ENCODE measurements around the gene LNPEP. TPM values are rescaled to one million over a fixed set of nuclear protein-coding genes. Genes with fewer than 3 reads are reported as not detected.
"Not testable (repeated sequence)": the region's sequence is repeated elsewhere in the genome, so short reads cannot be mapped to it uniquely, and the experiment has no call there.

Gene LNPEP
- total RNA-seq, 2 experiments from 2014 or later = 44.7 to 45.8 TPM

GRCh38 chr5:97073420-97073819 lies 137.5 kb downstream of the LNPEP start:
- H3K27ac Mint-ChIP-seq = no peak overlapping the region
- H3K4me1 Mint-ChIP-seq (ENCODE audit: low read depth) = no peaks in the 10 kb centered on the region
- no peaks in the 10 kb centered on the region for H3K36me3 Mint-ChIP-seq
- DNase-seq = no peak
- no peaks in the 10 kb centered on the region for H3K9me3 Mint-ChIP-seq
- H3K4me3 Mint-ChIP-seq = no peak overlapping the region
- POLR2A ChIA-PET = no interaction called here
- CTCF ChIA-PET = no interaction called here
- no peaks in the 10 kb centered on the region for H3K27me3 Mint-ChIP-seq
- intact Hi-C loops (cut with micrococcal nuclease) = no loop called here

GRCh38 chr5:97074859-97075489 lies 139.1 kb downstream of the LNPEP start:
- no peak for DNase-seq
- ChIA-PET POLR2A (no interaction called here), CTCF (no interaction called here)
- intact Hi-C loops (cut with micrococcal nuclease) = no loop called here
- Mint-ChIP-seq H3K4me3 (no peak overlapping the region), H3K4me1 (ENCODE audit: low read depth) (no peaks in the 10 kb centered on the region), H3K9me3 (no peaks in the 10 kb centered on the region), H3K36me3 (no peaks in the 10 kb centered on the region), H3K27ac (no peak overlapping the region), H3K27me3 (no peaks in the 10 kb centered on the region)

DNA sequence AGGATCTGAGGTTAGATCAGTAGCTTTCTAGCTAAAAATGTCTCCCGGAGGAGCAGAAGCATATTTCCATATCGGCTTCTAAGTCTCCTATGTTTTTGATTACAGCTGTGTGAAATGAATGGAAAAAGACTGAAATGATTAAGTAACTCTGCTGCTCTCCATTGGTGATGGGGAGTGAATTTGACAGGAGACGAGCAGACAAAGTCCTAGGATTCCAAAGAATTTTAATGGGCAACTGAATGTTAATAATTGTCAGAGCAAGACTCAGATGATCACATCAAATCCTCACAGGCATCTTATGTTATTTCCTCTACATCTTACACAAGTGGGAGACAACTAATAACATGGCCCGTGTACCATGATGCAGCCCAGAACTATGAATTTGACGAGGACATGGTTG lies 139.8 kb downstream of the LNPEP start:
- no peaks in the 10 kb centered on the region for H3K9me3 Mint-ChIP-seq
- no peak overlapping the region for H3K4me3 Mint-ChIP-seq
- H3K36me3 Mint-ChIP-seq = no peaks in the 10 kb centered on the region
- no peaks in the 10 kb centered on the region for H3K27me3 Mint-ChIP-seq
- DNase-seq = no peak
- no peak overlapping the region for H3K27ac Mint-ChIP-seq
- no peaks in the 10 kb centered on the region for H3K4me1 Mint-ChIP-seq (ENCODE audit: low read depth)
- POLR2A ChIA-PET = no interaction called here
- CTCF ChIA-PET = no interaction called here
- intact Hi-C loops (cut with micrococcal nuclease) = no loop called here

DNA sequence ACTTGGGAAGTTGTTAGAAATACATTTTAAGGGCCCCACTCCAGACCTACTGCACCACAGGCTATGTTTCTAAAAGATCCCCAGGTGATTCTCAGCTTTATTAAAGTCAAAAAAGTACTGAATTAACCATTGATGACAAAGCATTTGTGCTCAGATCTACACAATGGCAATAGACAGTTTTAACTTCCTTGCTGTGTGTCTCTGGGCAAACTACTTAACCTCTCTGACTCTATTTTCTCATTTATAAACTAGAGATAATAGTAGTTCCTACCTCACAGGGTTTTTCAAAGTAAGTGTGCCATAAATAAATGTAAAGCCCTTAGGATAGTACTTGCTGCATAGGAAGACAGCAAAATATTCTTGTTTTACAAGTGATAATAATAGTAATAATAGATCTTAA lies 140.2 kb downstream of the LNPEP start:
- H3K27ac Mint-ChIP-seq = no peak overlapping the region
- H3K9me3 Mint-ChIP-seq = no peaks in the 10 kb centered on the region
- no peaks in the 10 kb centered on the region for H3K27me3 Mint-ChIP-seq
- H3K4me1 Mint-ChIP-seq (ENCODE audit: low read depth) = no peaks in the 10 kb centered on the region
- intact Hi-C loops (cut with micrococcal nuclease) = no loop called here
- CTCF ChIA-PET = no interaction called here
- no peak overlapping the region for H3K4me3 Mint-ChIP-seq
- no peaks in the 10 kb centered on the region for H3K36me3 Mint-ChIP-seq
- POLR2A ChIA-PET = no interaction called here
- DNase-seq = no peak

GRCh38 chr5:97077246-97077645 lies 141.4 kb downstream of the LNPEP start:
- no peak overlapping the region for H3K4me3 Mint-ChIP-seq
- intact Hi-C loops (cut with micrococcal nuclease) = no loop called here
- H3K4me1 Mint-ChIP-seq (ENCODE audit: low read depth) = peaks cover 6% of the 10 kb centered on the region
- H3K36me3 Mint-ChIP-seq = no peaks in the 10 kb centered on the region
- H3K27ac Mint-ChIP-seq = no peak overlapping the region
- H3K9me3 Mint-ChIP-seq = no peaks in the 10 kb centered on the region
- CTCF ChIA-PET = no interaction called here
- POLR2A ChIA-PET = no interaction called here
- peaks cover 1% of the 10 kb centered on the region for H3K27me3 Mint-ChIP-seq
- no peak for DNase-seq

DNA sequence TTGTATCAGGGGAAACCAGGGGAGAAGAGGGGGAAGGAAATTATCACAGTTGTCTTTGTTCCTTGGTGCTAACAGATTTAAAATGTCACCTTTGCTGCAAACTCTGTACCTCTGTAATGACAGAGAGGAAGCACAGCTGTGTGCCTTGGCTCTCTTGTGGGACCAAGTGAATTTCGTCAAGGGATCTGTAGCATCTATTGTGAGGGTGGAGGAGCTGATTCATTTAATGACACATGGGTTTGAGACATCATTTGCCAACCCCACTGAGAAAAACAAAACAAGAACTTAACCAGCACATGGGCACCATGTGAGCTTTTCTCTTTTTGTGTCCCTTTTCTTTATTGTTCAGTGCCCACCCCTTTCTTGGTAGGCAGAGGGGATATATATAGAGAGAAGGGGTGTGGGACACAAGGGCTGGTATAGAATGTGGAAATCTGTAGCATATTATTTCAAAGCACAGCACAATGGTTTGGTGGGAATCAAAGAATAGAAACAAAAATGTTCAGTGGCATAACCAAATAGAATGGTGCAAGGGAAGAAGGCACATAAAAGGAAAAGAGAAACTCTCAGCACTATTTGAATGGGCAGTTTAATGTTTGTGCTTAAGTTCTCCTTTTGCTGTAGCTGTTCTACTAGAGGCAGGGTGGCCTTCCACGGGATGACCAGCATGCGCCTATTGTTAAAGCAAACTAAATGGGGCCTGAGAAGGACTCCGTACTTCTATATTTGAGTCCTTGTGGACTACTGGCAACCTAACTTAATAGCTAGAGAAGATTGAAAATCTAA lies 143.3 kb downstream of the LNPEP start:
- Mint-ChIP-seq H3K4me1 (ENCODE audit: low read depth) (peaks cover 7% of the 10 kb centered on the region), H3K27me3 (peaks cover 6% of the 10 kb centered on the region), H3K36me3 (no peaks in the 10 kb centered on the region), H3K9me3 (no peaks in the 10 kb centered on the region), H3K27ac (no peak overlapping the region), H3K4me3 (no peak overlapping the region)
- DNase-seq = no peak
- ChIA-PET POLR2A (no interaction called here), CTCF (no interaction called here)
- intact Hi-C loops (cut with micrococcal nuclease) = no loop called here

- CTCF ChIA-PET = interaction anchor here (0.9 kb wide), 1 partner anchor 485 kb away, joined by 4 read pairs; no protein-coding TSS in a partner anchor
Measured at GRCh38 chr5:97084782-97085458, 149.0 kb downstream of the LNPEP start.

DNA sequence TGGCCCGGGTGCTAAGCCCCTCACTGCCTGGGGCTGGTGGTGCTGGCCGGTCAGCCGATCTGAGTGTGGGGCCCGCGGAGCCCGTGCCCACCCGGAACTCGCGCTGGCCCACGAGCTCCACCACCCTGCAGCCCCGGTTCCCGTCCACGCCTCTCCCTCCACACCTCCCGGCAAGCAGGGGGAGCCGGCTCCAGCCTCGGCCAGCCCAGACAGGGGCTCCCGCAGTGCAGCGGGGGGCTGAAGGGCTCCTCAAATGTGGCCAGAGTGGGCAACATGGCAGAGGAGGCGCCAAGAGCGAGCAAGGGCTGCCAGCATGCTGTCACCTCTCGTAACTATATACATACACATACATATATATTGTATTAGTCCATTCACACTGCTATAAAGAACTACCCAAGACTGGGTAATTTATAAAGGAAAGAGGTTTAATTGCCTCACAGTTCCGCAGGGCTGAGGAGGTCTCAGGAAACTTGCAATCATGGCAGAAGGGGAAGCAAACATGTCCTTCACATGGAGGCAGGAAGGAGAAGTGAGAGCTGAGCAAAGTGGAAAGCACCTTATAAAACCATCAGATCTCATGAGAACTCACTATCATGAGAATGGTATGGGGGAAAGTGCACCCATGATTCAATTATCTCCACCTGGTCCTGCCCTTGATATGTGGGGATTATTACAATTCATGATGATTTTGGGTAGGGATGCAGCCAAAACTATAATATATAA lies 149.7 kb downstream of the LNPEP start:
- Mint-ChIP-seq H3K9me3 (peaks cover 6% of the 10 kb centered on the region), H3K27ac (no peak overlapping the region), H3K27me3 (peaks cover 8% of the 10 kb centered on the region), H3K4me3 (no peak overlapping the region), H3K4me1 (ENCODE audit: low read depth) (peaks cover 7% of the 10 kb centered on the region), H3K36me3 (no peaks in the 10 kb centered on the region)
- POLR2A ChIA-PET = no interaction called here
- CTCF ChIA-PET = no interaction called here
- intact Hi-C loops (cut with micrococcal nuclease) = no loop called here
- DNase-seq = no peak

More at GRCh38 chr5:97084782-97085458, 149.0 kb downstream of the LNPEP start:
- intact Hi-C loops (cut with micrococcal nuclease); H3K27ac Mint-ChIP-seq; DNase-seq; H3K36me3 Mint-ChIP-seq; H3K4me3 Mint-ChIP-seq; H3K4me1 Mint-ChIP-seq (ENCODE audit: low read depth); POLR2A ChIA-PET; H3K9me3 Mint-ChIP-seq; H3K27me3 Mint-ChIP-seq: not testable (repeated sequence)

Other genes starting within 250 kb of the LNPEP start
- gene ERAP1, start 128.1 kb upstream of the LNPEP start, total RNA-seq = 100 to 1,000 TPM in 1 of 2 experiments, 10 to 100 TPM in 1; 90.7 to 105 TPM
- 10 to 100 TPM; 44.8 to 48.9 TPM for gene ERAP2, start 59.6 kb upstream of the LNPEP start, total RNA-seq
- gene LIX1, start 206.5 kb downstream of the LNPEP start, total RNA-seq = not detected
- gene RIOK2, start 247.2 kb downstream of the LNPEP start, total RNA-seq = 10 to 100 TPM; 31.8 to 41.5 TPM

All from activated CD4-positive, alpha-beta memory T cell treated with anti-CD3 and anti-CD28 coated beads for 36 hours (primary cell).